Upper lobe of left lung (tissue), 6 donors: ENCODE measurements around the gene CDKAL1. TPM values are rescaled to one million over a fixed set of nuclear protein-coding genes. Genes with fewer than 3 reads are reported as not detected.

Experiments
- ATAC-seq, 2 donors: fragments of 200-7000 bp; cut with Tn5 transposase; one replicate each; pipeline ENCODE4 v1.9.1; 2022; ENCODE audit warnings: mild to moderate bottlenecking in 2 of 2, moderate library complexity in 2 of 2; ENCODE audit not compliant: low FRiP score in 2 of 2
- DNase-seq, 2 donors: peaks; one replicate each; pipeline ENCODE4 v3.0.0-alpha.2; 2019 to 2020
- H3K27ac ChIP-seq, 4 donors: fragments of 200-600 bp; sonication (generic); one replicate each; pipeline ENCODE4 v1.5.1; 2016 to 2019
- H3K27me3 ChIP-seq, 4 donors: fragments of 200-600 bp; sonication (generic); one replicate each; pipeline ENCODE4 v1.5.1; 2017 to 2019
- H3K36me3 ChIP-seq, 4 donors: fragments of 200-600 bp; sonication (generic); one replicate each; pipeline ENCODE4 v1.5.1; 2016 to 2019
- H3K4me1 ChIP-seq, 4 donors: fragments of 200-600 bp; sonication (generic); one replicate each; pipeline ENCODE4 v1.5.1; 2018 to 2019
- H3K4me3 ChIP-seq, 4 donors: fragments of 200-600 bp; sonication (generic); one replicate each; pipeline ENCODE4 v1.5.1; 2017 to 2019; ENCODE audit warnings: mild to moderate bottlenecking in 2 of 4, moderate library complexity in 1 of 4
- H3K9me3 ChIP-seq, 4 donors: fragments of 200-600 bp; sonication (generic); one replicate each; pipeline ENCODE4 v1.5.1; 2018 to 2019
- EP300 ChIP-seq, 4 donors: sonication (generic); formaldehyde crosslinking; IDR thresholded peaks; one replicate each; pipeline ENCODE4 v1.5.1; 2017; ENCODE audit warnings: antibody characterized with exemption in 4 of 4, control low read depth in 2 of 4
- POLR2A ChIP-seq, 4 donors: fragments of 450-650 bp; IDR thresholded peaks; one replicate each; pipeline ENCODE4 v1.5.1; 2016 to 2017; ENCODE audit warnings: antibody characterized with exemption in 4 of 4, mild to moderate bottlenecking in 2 of 4
- POLR2AphosphoS5 ChIP-seq, 2 donors: sonication (generic); formaldehyde crosslinking; IDR thresholded peaks; one replicate each; pipeline ENCODE4 v1.5.1; 2017; ENCODE audit warnings: antibody characterized with exemption in 2 of 2
- WGBS, 2 donors: methylation state at CpG; one replicate each; pipeline ENCODE4 v1.1.5; 2017 to 2018; 5-methylcytosine and 5-hydroxymethylcytosine counted together
- total RNA-seq, 6 donors: library from RNA; depleted of rRNA in 4 of 6; stranded (reverse); fragments of >200 nt in 4 of 6; gene quantifications; one replicate each; pipeline versions ENCODE4 v1.1.0 to v1.2.1, GENCODE V29; 2016 to 2021
- TF ChIP-seq, protein P1 (sequence below), 6 experiments: fragments of 450-650 bp in 4 of 6; fragments of 200-600 bp in 2 of 6; sonication (generic) in 2 of 6; IDR thresholded peaks; one replicate each; pipeline ENCODE4 v1.5.1; 2016 to 2019; ENCODE audit warnings: antibody characterized with exemption in 6 of 6
- donor health status: DM: no; HTN: no; CAD: no; lungs with moderate emphysema.
- donor health status: DM: no; HTN: yes; CAD: no; lungs with severe emphysema.

The CDKAL1 gene
- total RNA-seq, 6 donors from 2014 or later: 9.4 to 22.6 (median 13.8) TPM

DNA sequence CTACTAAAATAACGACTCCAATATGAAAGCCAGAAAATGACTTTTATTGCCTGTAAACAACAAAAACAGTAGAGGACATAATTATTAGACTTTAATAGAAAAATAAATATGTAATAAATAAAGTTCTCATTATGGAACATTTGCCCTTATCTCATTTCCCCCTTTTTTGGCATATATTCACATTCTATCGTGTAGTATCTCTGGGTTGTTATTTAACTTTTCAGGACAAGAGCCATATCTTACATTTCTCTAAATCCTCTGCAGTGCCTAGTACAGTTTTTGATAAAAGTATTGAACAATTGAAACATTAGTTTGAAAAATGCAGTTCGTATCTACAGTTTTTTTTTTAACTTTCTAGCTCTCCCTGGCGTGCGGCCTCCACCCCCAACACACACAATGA lies 617.3 kb downstream of the CDKAL1 start:
- Histone ChIP-seq H3K27ac (no peak overlapping the region), H3K4me3 (no peak overlapping the region), H3K27me3 (no peaks in the 10 kb centered on the region), H3K36me3 (no peaks in the 10 kb centered on the region), H3K9me3 (no peaks in the 10 kb centered on the region), H3K4me1 (no peaks in the 10 kb centered on the region)
- 82 to 88% methylated on average over 5 of the region's 5 CpGs for WGBS, 2 donors
- TF ChIP-seq EP300 (IDR thresholded peaks at IDR 0.05): no peak
- TF ChIP-seq, protein P1, sequence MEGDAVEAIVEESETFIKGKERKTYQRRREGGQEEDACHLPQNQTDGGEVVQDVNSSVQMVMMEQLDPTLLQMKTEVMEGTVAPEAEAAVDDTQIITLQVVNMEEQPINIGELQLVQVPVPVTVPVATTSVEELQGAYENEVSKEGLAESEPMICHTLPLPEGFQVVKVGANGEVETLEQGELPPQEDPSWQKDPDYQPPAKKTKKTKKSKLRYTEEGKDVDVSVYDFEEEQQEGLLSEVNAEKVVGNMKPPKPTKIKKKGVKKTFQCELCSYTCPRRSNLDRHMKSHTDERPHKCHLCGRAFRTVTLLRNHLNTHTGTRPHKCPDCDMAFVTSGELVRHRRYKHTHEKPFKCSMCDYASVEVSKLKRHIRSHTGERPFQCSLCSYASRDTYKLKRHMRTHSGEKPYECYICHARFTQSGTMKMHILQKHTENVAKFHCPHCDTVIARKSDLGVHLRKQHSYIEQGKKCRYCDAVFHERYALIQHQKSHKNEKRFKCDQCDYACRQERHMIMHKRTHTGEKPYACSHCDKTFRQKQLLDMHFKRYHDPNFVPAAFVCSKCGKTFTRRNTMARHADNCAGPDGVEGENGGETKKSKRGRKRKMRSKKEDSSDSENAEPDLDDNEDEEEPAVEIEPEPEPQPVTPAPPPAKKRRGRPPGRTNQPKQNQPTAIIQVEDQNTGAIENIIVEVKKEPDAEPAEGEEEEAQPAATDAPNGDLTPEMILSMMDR (IDR thresholded peaks at IDR 0.05): no peak
- no peak for TF ChIP-seq POLR2AphosphoS5 (IDR thresholded peaks at IDR 0.05)
- no peak for TF ChIP-seq POLR2A (IDR thresholded peaks at IDR 0.05)
- DNase-seq (no peak), ATAC-seq (no peak)

DNA sequence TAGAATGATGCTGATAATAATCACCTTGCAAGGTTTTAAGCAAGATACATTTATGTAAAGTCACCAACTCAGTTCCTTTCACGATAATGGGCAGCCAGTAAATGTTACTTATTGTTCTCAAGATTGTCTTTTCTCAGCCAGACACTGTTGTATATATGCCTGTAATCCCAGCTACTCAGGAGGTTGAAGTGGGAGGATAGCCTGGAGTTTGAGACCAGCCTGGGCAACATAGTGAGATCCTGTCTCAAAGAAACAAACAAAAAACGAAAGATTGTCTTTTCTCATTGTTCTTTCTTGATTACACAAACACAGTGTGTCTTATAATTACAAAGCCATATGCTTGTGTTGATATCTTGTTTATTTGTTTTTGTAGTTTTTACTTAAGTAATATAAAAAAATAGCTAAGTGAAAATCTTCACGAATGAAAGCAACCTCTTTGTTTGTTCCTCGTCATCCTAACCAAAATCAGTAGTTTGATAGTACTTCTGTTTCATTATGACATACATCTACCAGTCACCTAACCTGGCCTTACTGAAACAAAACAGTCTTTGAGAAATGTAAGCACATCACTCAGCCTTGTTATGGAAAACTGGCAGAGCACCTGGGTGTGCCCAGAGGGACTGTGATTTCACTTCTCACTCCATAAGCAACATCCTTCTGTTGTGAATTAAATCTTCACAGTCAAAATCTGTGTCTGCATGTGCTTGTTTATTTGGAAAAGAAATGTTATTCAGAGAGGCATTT lies 623.1 kb downstream of the CDKAL1 start:
- no peaks in the 10 kb centered on the region for H3K9me3 ChIP-seq
- H3K27ac ChIP-seq: no peak overlapping the region
- H3K4me3 ChIP-seq: no peak overlapping the region
- WGBS, 2 donors: 74 to 83% methylated on average over 4 of the region's 4 CpGs
- H3K4me1 ChIP-seq: no peaks in the 10 kb centered on the region
- TF ChIP-seq POLR2A (IDR thresholded peaks at IDR 0.05): no peak
- TF ChIP-seq, protein P1 (IDR thresholded peaks at IDR 0.05): no peak
- no peak for TF ChIP-seq EP300 (IDR thresholded peaks at IDR 0.05)
- no peak for TF ChIP-seq POLR2AphosphoS5 (IDR thresholded peaks at IDR 0.05)
- ATAC-seq: no peak
- no peak for DNase-seq
- no peaks in the 10 kb centered on the region for H3K27me3 ChIP-seq
- no peaks in the 10 kb centered on the region for H3K36me3 ChIP-seq

DNA sequence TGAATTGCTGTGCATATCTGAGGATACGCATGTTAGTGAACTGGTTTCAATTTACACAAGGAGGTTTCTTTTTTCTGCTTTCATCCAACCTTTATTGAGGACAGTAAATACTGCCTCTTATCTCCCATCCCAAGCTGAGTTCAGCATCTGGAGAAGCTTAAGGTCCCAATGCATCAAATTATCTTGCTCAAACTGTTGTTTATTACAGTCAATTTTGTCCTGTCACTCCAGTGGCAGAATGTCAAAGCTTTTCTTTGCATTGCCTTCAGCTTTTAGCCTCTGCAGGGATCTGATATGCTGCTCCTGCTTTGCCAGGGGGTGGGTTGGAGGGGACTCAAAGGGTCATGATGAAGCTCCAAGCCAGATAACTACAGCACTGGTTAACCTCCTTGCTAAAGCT lies 623.9 kb downstream of the CDKAL1 start:
- Histone ChIP-seq H3K9me3 (no peaks in the 10 kb centered on the region), H3K27ac (no peak overlapping the region), H3K4me1 (no peaks in the 10 kb centered on the region), H3K36me3 (no peaks in the 10 kb centered on the region), H3K27me3 (no peaks in the 10 kb centered on the region), H3K4me3 (no peak overlapping the region)
- WGBS, 2 donors: 76 to 96% methylated on average over 1 of the region's 1 CpG
- no peak for TF ChIP-seq POLR2AphosphoS5 (IDR thresholded peaks at IDR 0.05)
- TF ChIP-seq, protein P1 (IDR thresholded peaks at IDR 0.05): no peak
- TF ChIP-seq EP300 (IDR thresholded peaks at IDR 0.05): no peak
- TF ChIP-seq POLR2A (IDR thresholded peaks at IDR 0.05): no peak
- DNase-seq (no peak), ATAC-seq (no peak)

DNA sequence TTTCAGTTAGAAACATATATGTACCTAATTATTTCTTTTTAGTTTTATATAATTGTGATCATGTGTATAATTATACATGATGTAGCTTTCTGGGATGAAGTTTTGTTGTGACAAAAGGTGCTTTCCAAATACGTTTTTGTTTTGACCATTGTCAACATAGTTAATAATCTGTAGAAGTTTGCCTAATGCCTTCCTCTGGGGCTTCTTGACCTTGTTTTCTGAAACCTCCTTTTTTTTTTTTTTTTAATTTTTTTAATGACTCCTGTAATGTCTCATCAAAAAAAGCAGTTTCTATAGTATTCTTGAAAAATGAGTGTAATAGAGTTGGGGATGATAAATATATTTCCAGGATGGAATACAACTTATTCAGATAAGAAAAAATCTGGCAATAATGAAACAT lies 624.6 kb downstream of the CDKAL1 start:
- DNase-seq: no peak
- H3K9me3 ChIP-seq: no peaks in the 10 kb centered on the region
- no peak overlapping the region for H3K27ac ChIP-seq
- H3K4me3 ChIP-seq: no peak overlapping the region
- no peaks in the 10 kb centered on the region for H3K36me3 ChIP-seq
- H3K27me3 ChIP-seq: no peaks in the 10 kb centered on the region
- 61 to 68% methylated on average over 1 of the region's 1 CpG for WGBS, 2 donors
- ATAC-seq: no peak
- no peaks in the 10 kb centered on the region for H3K4me1 ChIP-seq
- TF ChIP-seq POLR2A (IDR thresholded peaks at IDR 0.05) (no peak), POLR2AphosphoS5 (IDR thresholded peaks at IDR 0.05) (no peak), EP300 (IDR thresholded peaks at IDR 0.05) (no peak)
- TF ChIP-seq, protein P1 (IDR thresholded peaks at IDR 0.05): no peak

DNA sequence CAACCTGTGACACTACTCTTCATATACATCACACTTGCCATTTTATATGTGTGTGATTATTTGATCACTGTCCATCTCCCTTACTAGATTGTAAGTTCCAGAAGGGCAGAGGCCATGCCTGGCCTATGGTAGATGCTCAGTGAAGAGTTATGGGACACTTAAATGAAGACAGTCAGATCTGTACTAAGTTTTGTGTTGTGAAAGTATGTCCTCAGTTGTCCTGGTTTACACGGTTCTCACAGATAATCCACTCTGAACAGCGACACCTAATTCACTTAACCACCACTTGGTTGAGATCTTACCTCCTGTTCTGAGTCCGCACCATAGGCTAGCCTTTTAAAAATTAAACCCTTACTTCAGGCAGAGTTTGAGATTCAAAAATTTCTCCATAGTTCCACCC lies 625.2 kb downstream of the CDKAL1 start:
- H3K4me3 ChIP-seq: no peak overlapping the region
- no peak for ATAC-seq
- 93 to 96% methylated on average over 3 of the region's 3 CpGs for WGBS, 2 donors

More for the DNA sequence above, 625.2 kb downstream of the CDKAL1 start:
- no peak for DNase-seq
- no peaks in the 10 kb centered on the region for H3K36me3 ChIP-seq
- no peaks in the 10 kb centered on the region for H3K27me3 ChIP-seq
- H3K27ac ChIP-seq: no peak overlapping the region
- no peaks in the 10 kb centered on the region for H3K4me1 ChIP-seq
- no peaks in the 10 kb centered on the region for H3K9me3 ChIP-seq
- TF ChIP-seq, protein P1 (IDR thresholded peaks at IDR 0.05): no peak
- TF ChIP-seq POLR2AphosphoS5 (IDR thresholded peaks at IDR 0.05) (no peak), POLR2A (IDR thresholded peaks at IDR 0.05) (no peak), EP300 (IDR thresholded peaks at IDR 0.05) (no peak)
